ENCODE data around the gene PTPN9. TPM values are rescaled to one million over a fixed set of nuclear protein-coding genes. Genes with fewer than 3 reads are reported as not detected.
A peak's percentile ranks its signal among the peaks of the same experiment; 100 is the strongest.
"Not testable (repeated sequence)": the region's sequence is repeated elsewhere in the genome, so short reads cannot be mapped to it uniquely, and the experiment has no call there.

The PTPN9 gene
- total RNA-seq, 4 donors from 2014 or later, result 7.3 to 15.5 (median 10.8) TPM

GRCh38 chr15:75451202-75451673 lies 127.9 kb downstream of the PTPN9 start:
- TF ChIP-seq CTCF (IDR thresholded peaks at IDR 0.05) (no peak), POLR2A (IDR thresholded peaks at IDR 0.05) (no peak)
- DNase-seq (ENCODE audit: low spot score in 2 of 2), result no peak
- WGBS, 2 donors, result 0% methylated on average over 3 to 5 of the region's 45 CpGs
- H3K4me3 ChIP-seq (ENCODE audit: low read depth, poor library complexity, severe bottlenecking), result peak overlapping the region; percentile 91
- intact Hi-C loops (cut with DNase I; ENCODE audit: low total_unique reads), result no loop called here

GRCh38 chr15:75450307-75451201 lies 128.6 kb downstream of the PTPN9 start:
- no peak for TF ChIP-seq POLR2A (IDR thresholded peaks at IDR 0.05)
- TF ChIP-seq CTCF (IDR thresholded peaks at IDR 0.05), result no peak
- DNase-seq (ENCODE audit: low spot score in 2 of 2), result peak; percentile 98 to 100
- H3K4me3 ChIP-seq (ENCODE audit: low read depth, poor library complexity, severe bottlenecking), result peak overlapping the region; percentile 46
- 0 to 1% methylated on average over 14 to 31 of the region's 62 CpGs for WGBS, 2 donors
- intact Hi-C loops (cut with DNase I; ENCODE audit: low total_unique reads), result no loop called here

GRCh38 chr15:75449585-75450306 lies 129.4 kb downstream of the PTPN9 start:
- peak in 1 of 2 donors; percentile 85 for DNase-seq (ENCODE audit: low spot score in 2 of 2)
- H3K4me3 ChIP-seq (ENCODE audit: low read depth, poor library complexity, severe bottlenecking), result no peak overlapping the region
- intact Hi-C loops (cut with DNase I; ENCODE audit: low total_unique reads), result no loop called here
- TF ChIP-seq POLR2A (IDR thresholded peaks at IDR 0.05) (no peak), CTCF (IDR thresholded peaks at IDR 0.05) (no peak)
- WGBS, 2 donors, result 36 to 37% methylated on average over 14 of the region's 14 CpGs

- H3K4me3 ChIP-seq (ENCODE audit: low read depth, poor library complexity, severe bottlenecking); intact Hi-C loops (cut with DNase I; ENCODE audit: low total_unique reads); DNase-seq (ENCODE audit: low spot score in 2 of 2): not testable (repeated sequence)
- WGBS, 2 donors, result 82 to 87% methylated on average over 13 of the region's 13 CpGs
Measured at GRCh38 chr15:75448171-75448570, 130.9 kb downstream of the PTPN9 start.

- WGBS, 2 donors, result 80 to 82% methylated on average over 3 of the region's 3 CpGs
- no peak for DNase-seq (ENCODE audit: low spot score in 2 of 2)
- TF ChIP-seq POLR2A (IDR thresholded peaks at IDR 0.05) (no peak), CTCF (IDR thresholded peaks at IDR 0.05) (no peak)
- intact Hi-C loops (cut with DNase I; ENCODE audit: low total_unique reads), result no loop called here
- no peak overlapping the region for H3K4me3 ChIP-seq (ENCODE audit: low read depth, poor library complexity, severe bottlenecking)
Measured at GRCh38 chr15:75446151-75446550, 133.0 kb downstream of the PTPN9 start.

GRCh38 chr15:75445324-75445723 lies 133.8 kb downstream of the PTPN9 start:
- H3K4me3 ChIP-seq (ENCODE audit: low read depth, poor library complexity, severe bottlenecking); intact Hi-C loops (cut with DNase I; ENCODE audit: low total_unique reads): not testable (repeated sequence)
- WGBS, 2 donors, result 89 to 94% methylated on average over 10 of the region's 10 CpGs
- DNase-seq (ENCODE audit: low spot score in 2 of 2), result peak in 1 of 2 donors; percentile 64

- peak in 1 of 2 donors; percentile 61 for DNase-seq (ENCODE audit: low spot score in 2 of 2)
- H3K4me3 ChIP-seq (ENCODE audit: low read depth, poor library complexity, severe bottlenecking); intact Hi-C loops (cut with DNase I; ENCODE audit: low total_unique reads): not testable (repeated sequence)
- WGBS, 2 donors, result 86 to 92% methylated on average over 8 of the region's 8 CpGs
Measured at GRCh38 chr15:75443972-75444453, 135.1 kb downstream of the PTPN9 start.
